Skeletal muscle satellite cell (primary cell): ENCODE data around the gene OXCT2.

Experiments used
- H3K27me3 ChIP-seq: 2 replicates; pipeline ENCODE4 v1.7.0; 2013; ENCODE audit warnings: low read length; ENCODE audit not compliant: control insufficient read depth, insufficient read depth
- H3K36me3 ChIP-seq: 2 replicates; pipeline ENCODE4 v1.7.0; 2013; ENCODE audit warnings: mild to moderate bottlenecking, control low read depth, low read length; ENCODE audit not compliant: insufficient read depth
- H3K4me1 ChIP-seq: 2 replicates; pipeline ENCODE4 v1.7.0; 2013; ENCODE audit warnings: low read length; ENCODE audit not compliant: control insufficient read depth, insufficient read depth
- H3K4me2 ChIP-seq: 2 replicates; pipeline ENCODE4 v1.7.0; 2013; ENCODE audit warnings: mild to moderate bottlenecking, low read length
- H3K4me3 ChIP-seq: 2 replicates; pipeline ENCODE4 v1.7.0; 2013; ENCODE audit warnings: low read length
- H3K9ac ChIP-seq: 2 replicates; pipeline ENCODE4 v1.7.0; 2013; ENCODE audit warnings: mild to moderate bottlenecking, low read depth, low read length, moderate library complexity
- H3K9me3 ChIP-seq: replicated peaks from 2 replicates; pipeline ENCODE4 v1.7.0; 2013; ENCODE audit warnings: mild to moderate bottlenecking, control low read depth, low read length

OXCT2 gene

GRCh38 chr1:39759436-39759726 lies 11.8 kb downstream of the OXCT2 start:
- Histone ChIP-seq H3K9me3 (no peaks in the 10 kb centered on the region), H3K9ac (no peak overlapping the region), H3K4me2 (no peak overlapping the region), H3K36me3 (peaks cover 26% of the 10 kb centered on the region), H3K4me3 (no peak overlapping the region), H3K27me3 (no peaks in the 10 kb centered on the region), H3K4me1 (peaks cover 5% of the 10 kb centered on the region)

- Histone ChIP-seq H3K9me3 (no peaks in the 10 kb centered on the region), H3K36me3 (peaks cover 32% of the 10 kb centered on the region), H3K9ac (no peak overlapping the region), H3K4me3 (no peak overlapping the region), H3K27me3 (no peaks in the 10 kb centered on the region), H3K4me2 (no peak overlapping the region), H3K4me1 (peaks cover 5% of the 10 kb centered on the region)
These were observed 12.4 kb downstream of the OXCT2 start for GRCh38 chr1:39758556-39759435.

GRCh38 chr1:39757501-39757900 lies 13.6 kb downstream of the OXCT2 start:
- H3K9me3 ChIP-seq, result no peaks in the 10 kb centered on the region
- peaks cover 45% of the 10 kb centered on the region for H3K36me3 ChIP-seq
- no peak overlapping the region for H3K9ac ChIP-seq
- peaks cover 5% of the 10 kb centered on the region for H3K4me1 ChIP-seq
- H3K27me3 ChIP-seq, result no peaks in the 10 kb centered on the region
- H3K4me3 ChIP-seq, result no peak overlapping the region
- H3K4me2 ChIP-seq, result no peak overlapping the region

- H3K9ac ChIP-seq, result no peak overlapping the region
- no peak overlapping the region for H3K4me2 ChIP-seq
- H3K27me3 ChIP-seq, result no peaks in the 10 kb centered on the region
- H3K36me3 ChIP-seq, result peaks cover 58% of the 10 kb centered on the region
- peaks cover 5% of the 10 kb centered on the region for H3K4me1 ChIP-seq
- H3K9me3 ChIP-seq, result no peaks in the 10 kb centered on the region
- H3K4me3 ChIP-seq, result no peak overlapping the region
These were observed 15.0 kb downstream of the OXCT2 start for GRCh38 chr1:39755965-39756659.

- no peak overlapping the region for H3K4me3 ChIP-seq
- H3K9ac ChIP-seq, result no peak overlapping the region
- H3K4me2 ChIP-seq, result no peak overlapping the region
- peaks cover 69% of the 10 kb centered on the region for H3K36me3 ChIP-seq
- H3K9me3 ChIP-seq, result no peaks in the 10 kb centered on the region
- no peaks in the 10 kb centered on the region for H3K27me3 ChIP-seq
- H3K4me1 ChIP-seq, result peaks cover 5% of the 10 kb centered on the region
These were observed 16.1 kb downstream of the OXCT2 start for GRCh38 chr1:39754906-39755504.

- Histone ChIP-seq H3K4me3 (no peak overlapping the region), H3K9ac (no peak overlapping the region), H3K4me1 (peaks cover 2% of the 10 kb centered on the region), H3K9me3 (no peaks in the 10 kb centered on the region), H3K4me2 (no peak overlapping the region), H3K27me3 (no peaks in the 10 kb centered on the region), H3K36me3 (peaks cover 76% of the 10 kb centered on the region)
These were observed 17.1 kb downstream of the OXCT2 start for GRCh38 chr1:39754026-39754570.

- Histone ChIP-seq H3K36me3 (peaks cover 80% of the 10 kb centered on the region), H3K27me3 (no peaks in the 10 kb centered on the region), H3K4me2 (no peak overlapping the region), H3K9ac (no peak overlapping the region), H3K4me1 (no peaks in the 10 kb centered on the region), H3K9me3 (no peaks in the 10 kb centered on the region), H3K4me3 (no peak overlapping the region)
These were observed 17.8 kb downstream of the OXCT2 start for GRCh38 chr1:39753132-39754025.

- Histone ChIP-seq H3K36me3 (peaks cover 80% of the 10 kb centered on the region), H3K9ac (no peak overlapping the region)
These were observed 18.4 kb downstream of the OXCT2 start for GRCh38 chr1:39752703-39753102.

GRCh38 chr1:39751595-39751994 lies 19.6 kb downstream of the OXCT2 start:
- no peak overlapping the region for H3K4me3 ChIP-seq
- peaks cover 77% of the 10 kb centered on the region for H3K36me3 ChIP-seq
- H3K4me1 ChIP-seq, result no peaks in the 10 kb centered on the region
- no peak overlapping the region for H3K9ac ChIP-seq
- no peak overlapping the region for H3K4me2 ChIP-seq
- H3K27me3 ChIP-seq, result no peaks in the 10 kb centered on the region
- H3K9me3 ChIP-seq, result no peaks in the 10 kb centered on the region

More at GRCh38 chr1:39752703-39753102, 18.4 kb downstream of the OXCT2 start:
- Histone ChIP-seq H3K4me2 (no peak overlapping the region), H3K4me1 (no peaks in the 10 kb centered on the region), H3K27me3 (no peaks in the 10 kb centered on the region), H3K9me3 (no peaks in the 10 kb centered on the region), H3K4me3 (no peak overlapping the region)

- Histone ChIP-seq H3K4me1 (no peaks in the 10 kb centered on the region), H3K9ac (no peak overlapping the region), H3K27me3 (no peaks in the 10 kb centered on the region), H3K4me2 (no peak overlapping the region), H3K4me3 (no peak overlapping the region), H3K9me3 (no peaks in the 10 kb centered on the region), H3K36me3 (peaks cover 73% of the 10 kb centered on the region)
These were observed 26.0 kb downstream of the OXCT2 start for GRCh38 chr1:39745016-39745670.
